TTC549 (cell line): ENCODE results near the gene C2orf42.
"Not testable (repeated sequence)": the region's sequence is repeated elsewhere in the genome, so short reads cannot be mapped to it uniquely, and the experiment has no call there.

Source experiments
- FAIRE-seq: peaks from 2 replicates; lab custom pipeline; 2012; peaks lifted over from hg19 to GRCh38; lab: Jason Lieb, UNC

The C2orf42 gene

DNA sequence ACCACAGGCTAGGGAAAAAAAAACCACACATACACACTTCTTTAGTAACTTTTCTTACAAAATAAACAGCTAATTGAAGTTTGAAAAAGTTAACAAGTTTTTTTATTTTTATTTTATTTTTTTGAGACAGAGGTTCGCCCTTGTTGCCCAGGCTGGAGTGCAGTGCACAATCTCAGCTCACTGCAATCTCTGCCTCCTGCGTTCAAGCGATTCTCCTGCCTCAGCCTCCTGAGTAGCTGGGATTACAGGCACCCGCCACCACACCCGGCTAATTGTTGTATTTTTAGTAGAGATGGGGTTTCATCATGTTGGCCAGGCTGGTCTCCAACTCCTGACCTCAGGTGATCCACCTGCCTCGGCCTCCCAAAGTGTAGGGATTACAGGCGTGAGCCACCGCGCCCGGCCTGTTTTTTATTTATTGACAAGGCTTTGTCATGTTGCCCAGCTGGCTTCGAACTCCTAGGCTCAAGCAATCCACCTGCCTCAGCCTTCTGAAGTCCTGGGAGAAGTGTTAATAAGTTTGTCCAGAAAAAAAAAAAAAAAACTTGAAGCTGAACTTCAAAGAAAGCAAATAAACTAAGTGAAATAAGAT is 21.1 kb downstream of the C2orf42 start:
- FAIRE-seq, result not testable (repeated sequence)

DNA sequence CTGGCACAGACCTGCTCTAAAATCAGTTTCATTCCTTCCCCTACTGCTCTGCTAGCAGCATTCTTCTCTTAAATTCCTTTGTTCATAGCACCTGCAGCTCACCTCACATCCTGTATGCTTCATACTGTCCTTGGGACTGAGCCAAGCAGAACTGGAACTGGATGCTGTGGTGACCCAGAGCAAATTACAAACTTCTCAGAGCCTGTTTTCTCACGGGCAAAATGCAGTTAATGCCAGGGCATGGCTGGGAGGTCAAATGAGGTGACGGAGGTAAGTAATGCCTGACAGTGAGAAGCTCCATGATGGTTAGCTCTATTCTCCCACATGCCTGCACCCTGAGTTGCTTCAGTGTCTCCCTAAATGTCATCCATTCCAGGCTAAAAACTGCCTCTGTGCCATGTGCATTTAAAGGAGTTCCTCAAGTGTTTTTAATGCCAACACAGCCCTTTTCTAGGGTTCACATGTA is 29.7 kb downstream of the C2orf42 start:
- FAIRE-seq, result no peak

DNA sequence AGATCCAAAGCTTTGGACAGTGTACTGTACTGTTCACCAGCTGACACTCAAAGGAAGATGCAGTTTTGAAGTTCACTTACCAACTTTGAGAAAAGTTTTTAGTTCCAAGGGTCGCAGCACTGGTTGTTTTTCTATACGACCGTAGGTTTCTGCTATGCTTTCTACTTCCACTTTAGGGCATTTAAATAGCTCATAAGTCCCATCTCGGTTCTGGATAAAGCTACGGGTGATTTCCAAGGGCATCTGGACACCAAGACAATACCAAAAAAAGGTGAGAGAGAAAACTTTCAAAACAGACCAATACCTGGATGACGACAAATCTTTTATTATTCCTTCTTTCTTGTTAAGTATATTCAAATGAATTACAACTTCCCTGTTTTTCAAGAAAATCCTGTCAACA is 30.3 kb downstream of the C2orf42 start:
- FAIRE-seq, result no peak

DNA sequence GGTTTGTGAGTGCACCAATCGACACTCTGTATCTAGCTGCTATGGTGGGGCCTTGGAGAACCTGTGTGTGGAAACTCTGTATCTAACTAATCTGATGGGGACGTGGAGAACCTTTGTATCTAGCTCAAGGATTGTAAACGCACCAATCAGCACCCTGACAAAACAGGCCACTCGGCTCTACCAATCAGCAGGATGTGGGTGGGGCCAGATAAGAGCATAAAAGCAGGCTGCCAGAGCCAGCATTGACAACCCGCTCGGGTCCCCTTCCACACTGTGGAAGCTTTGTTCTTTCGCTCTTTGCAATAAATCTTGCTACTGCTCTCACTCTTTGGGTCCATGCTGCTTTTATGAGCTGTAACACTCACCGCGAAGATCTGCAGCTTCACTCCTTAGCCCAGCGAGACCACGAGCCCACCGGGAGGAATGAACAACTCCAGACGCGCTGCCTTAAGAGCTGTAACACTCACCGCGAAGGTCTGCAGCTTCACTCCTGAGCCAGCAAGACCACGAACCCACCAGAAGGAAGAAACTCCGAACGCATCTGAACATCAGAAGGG is 41.6 kb downstream of the C2orf42 start:
- FAIRE-seq, result not testable (repeated sequence)

DNA sequence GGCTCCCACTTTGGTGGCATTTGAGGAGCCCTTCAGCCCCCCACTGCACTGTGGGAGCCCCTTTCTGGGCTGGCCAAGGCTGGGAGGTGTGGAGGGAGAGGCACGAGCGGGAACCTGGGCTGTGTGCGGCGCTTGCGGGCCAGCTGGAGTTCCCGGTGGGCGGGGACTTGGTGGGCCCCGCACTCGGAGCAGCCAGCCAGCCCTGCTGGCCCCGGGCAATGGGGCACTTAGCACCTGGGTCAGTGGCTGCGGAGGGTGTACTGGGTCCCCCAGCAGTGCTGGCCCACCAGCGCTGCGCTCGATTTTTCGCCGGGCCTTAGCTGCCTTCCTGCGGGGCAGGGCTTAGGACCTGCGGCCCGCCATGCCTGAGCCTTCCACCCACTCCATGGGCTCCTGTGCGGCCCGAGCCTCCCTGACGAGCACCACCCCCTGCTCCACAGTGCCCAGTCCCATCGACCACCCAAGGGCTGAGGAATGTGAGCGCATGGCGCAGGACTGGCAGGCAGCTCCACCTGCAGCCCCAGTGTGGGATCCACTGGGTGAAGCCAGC is 42.5 kb downstream of the C2orf42 start:
- not testable (repeated sequence) for FAIRE-seq

DNA sequence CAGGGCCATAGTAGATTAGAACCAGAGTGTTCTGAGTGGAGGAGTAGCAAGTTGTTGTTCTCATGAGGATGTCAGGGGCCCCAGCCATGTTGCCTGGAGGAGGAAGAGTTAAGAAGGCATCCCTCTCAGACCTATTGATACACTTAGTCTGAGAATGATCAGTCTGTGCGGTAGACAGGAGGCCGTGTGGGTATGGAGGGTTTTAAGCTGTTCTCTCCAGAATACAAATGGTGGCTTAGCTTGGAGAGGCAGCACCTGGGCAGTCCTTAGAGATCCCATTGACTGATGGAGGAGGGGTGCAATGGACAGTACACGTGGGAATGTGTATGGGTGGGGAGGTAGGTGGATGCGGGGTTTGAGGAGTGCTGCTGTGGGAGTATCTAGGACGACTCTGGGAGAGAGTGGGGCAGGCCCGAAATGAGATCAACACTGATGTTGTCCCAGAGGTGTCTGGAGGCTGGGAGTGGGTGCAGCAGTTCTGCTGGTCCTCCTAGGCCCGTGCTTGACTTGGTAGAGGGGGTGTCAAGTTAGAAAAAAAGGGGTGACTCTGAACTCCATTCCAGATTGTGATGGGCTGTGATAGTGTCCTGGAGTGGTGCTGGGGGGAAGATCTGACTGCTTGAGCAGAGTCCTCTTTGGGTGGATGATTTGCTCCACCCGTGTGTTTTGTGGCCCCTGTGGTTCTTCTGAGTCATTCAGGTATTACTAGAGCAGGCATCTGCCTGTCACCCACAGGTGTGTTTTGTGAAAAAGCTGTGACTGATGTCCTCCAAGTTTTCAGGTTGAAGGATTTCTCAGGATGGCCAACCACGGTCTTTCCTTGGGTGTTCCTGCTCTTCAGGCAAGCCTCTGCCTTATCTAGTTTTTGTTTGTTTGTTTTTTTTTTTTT is 44.7 kb downstream of the C2orf42 start:
- no peak for FAIRE-seq

DNA sequence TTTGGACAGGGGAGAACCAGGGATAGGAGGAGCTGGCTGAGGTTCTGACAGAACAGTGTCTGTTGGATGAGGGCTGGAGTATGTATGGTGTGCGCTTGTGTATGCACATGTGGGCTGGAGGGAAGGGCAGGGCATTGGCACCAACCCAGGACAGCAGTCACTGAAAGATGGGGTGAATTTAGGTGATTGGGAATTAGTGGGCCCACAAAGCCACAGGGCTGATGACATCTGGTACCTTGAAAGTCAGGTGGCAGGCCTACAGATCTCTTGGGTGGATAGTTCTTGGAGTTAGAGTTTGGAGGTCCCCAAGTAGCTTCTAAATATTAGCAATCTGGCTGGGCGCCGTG is 45.7 kb downstream of the C2orf42 start:
- no peak for FAIRE-seq

DNA sequence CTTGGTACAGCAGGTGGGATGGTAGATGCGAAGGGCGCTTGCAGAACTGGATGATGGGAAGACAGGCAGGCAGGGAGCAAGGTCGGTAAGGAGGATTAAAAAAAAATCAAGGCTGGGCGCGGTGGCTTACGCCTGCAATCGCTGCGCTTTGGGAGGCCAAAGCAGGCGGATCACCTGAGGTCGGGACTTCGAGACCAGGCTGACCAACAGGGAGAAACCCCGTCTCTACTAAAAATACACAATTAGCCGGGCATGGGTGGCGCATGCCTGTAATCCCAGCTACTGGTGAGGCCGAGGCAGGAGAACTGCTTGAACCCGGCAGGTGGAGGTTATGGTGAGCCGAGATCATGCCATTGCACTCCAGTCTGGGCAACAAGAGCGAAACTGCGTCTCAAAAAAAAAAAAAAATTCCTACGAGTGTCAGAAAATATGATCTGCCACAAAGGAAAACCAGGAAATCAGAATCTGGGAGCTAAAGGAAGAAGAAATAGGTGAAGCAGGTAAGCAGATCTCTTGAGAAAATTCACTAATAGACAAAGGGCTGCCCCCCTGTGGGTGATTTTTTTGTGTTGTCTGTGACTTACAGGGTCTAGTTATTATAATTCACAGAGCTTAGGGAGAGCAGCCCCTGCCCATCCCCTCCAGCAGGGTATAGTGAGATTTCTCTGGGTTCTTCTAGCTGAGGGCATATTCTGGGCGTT is 46.2 kb downstream of the C2orf42 start:
- FAIRE-seq, result no peak

DNA sequence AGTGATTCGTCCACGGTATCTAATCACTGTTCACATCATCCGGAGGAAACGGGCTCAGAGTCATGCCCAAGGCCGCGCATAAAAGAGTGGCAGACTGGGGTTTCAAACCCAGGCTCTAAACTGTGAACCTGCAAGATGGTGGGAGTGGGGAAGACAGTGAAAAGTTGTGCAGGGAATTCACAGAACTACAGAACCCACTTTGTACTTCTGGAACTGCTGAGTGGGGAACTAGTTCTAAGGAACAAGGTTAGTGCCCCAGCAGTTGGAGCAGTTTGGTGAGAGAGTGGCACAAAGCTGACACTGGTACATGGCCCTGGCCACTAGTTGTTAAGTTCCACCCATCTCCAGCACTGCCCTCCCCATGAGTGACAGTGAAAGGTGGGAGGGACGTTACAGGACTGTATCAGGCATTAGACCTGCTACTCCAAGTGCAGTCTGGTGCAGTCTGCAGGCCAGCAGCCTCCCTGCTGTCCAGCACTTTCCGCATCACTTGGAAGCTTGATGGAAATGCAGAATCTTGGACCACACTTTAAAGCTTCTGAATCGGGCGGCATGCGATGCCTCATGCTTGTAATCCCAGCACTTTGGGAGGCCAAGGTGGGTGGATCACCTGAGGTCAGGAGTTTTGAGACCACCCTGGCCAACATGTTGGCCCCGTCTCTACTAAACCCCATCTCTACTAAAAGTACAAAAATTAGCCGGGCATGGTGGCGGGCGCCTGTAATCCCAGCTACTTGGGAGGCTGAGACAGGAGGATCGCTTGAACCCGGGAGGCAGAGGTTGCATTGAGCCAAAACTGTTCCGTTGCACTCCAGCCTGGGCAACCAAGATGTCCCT is 47.3 kb downstream of the C2orf42 start:
- FAIRE-seq, result no peak

DNA sequence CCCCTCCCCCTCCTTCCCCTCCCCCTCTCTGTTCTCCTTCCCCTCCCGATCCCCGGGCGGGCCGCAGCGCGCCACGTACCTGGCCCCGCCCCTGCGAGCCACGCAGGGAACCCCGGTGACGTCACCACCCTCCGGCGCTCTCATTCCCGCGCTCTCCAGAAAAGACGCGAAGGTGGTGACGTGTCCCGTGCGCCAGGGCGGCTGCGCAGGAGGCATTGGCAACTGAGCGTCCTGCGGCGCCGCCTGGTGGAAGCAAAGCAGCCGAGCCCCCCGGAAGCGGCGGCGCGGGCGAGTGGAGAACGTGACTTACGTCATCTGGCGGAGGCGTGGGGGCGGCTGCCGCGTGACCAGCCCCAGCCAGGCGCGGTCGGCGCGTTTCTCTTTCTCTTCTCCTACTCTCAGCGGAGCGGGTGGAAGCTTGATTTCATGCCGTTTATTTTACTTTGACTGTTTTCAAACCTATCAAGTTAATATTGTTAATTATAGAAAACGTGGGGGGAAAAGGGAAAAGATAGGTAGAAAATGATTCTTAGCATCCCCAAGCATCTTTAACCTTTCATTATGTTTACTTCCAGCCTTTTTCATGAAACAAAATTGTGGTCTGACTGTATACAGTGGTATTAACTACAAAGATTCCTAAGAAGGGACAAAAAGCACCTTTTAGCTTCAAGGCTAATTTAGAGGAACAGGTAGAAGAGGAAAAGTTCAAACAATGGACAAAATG is 48.1 kb downstream of the C2orf42 start:
- FAIRE-seq, result peak; percentile 51

DNA sequence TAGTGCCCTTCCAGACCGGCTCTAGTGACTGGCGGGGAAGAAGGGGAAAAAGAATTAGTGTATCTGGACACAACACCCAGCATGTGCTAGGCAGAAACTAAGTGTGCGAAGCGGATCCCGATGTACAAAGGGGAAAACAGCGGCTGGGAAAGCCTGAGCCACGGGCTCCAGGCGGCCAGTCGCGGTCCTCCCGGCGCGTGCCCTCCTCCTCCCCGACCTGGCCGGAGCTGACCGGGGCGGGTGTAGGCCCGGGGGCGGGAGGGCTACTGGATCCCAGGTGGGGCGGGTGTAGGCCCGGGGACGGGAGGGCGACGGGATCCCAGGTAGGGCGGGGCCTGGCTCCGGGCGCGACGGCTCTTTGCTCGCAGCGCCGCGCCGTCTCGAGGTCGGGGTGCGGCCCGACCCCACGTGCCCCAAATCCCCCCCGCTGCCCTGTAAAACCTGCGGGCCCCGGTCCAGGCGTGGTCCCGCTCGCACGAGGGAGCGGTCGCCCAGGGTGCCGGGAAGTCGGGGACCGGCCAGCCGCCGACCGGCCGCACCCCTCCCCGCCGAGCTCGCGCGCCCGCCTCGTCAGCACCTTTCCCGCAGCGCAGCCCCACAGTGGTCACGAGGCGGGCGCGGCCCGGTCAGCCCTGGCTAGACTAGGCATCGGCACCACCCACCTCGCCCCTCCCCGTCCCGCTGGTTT is 48.8 kb downstream of the C2orf42 start:
- no peak for FAIRE-seq

DNA sequence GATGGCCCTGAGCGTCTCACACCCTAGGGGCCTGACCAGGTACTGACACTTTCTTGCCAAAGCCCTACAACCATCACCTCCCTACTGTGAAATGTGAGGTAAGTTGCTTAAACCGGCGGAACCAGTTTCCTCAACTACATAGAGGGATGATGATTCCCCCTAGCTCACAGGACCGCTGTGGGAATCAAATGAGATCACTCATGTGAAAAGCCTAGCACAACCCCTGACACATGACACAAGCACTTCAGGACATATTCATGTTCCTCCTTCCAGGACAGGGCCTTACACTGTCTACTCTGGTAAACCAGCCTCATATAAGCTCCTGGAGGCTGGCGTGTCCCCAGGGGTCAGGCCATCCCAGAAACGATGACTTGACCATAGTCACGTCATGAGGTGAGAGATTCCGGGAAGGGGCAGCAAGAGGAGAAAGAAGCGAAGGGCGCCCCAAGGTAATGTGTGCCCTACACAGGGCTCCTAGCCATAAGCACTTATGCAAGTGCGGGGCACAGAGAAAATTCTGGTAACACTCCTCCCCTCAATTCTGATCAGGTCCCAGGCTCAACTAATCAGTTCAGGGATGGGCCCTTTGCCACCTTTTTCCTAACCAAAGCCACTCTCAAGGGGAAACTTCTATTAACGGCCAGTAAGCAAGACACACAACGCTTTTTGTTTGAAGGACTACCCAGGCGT is 49.5 kb downstream of the C2orf42 start:
- no peak for FAIRE-seq

DNA sequence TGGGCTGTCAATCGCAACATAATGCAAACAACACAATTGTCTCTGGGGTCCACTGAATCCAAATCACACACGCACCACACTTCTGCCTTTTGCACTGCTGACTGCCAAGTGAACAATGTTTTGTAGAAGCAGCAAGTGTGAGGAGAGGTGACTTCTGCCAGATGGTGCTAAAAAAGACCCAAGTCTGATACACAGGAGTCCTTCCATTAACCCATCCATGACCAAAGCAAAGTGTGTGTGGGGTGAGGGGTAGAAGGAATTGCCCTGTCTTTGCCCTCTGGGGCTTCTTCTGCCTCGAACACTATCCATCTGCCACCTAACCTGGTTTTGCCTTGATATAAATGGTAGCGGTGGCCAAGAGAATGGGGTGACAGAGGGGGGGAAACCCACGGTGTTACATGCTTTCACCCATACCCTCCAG is 50.0 kb downstream of the C2orf42 start:
- FAIRE-seq, result no peak

DNA sequence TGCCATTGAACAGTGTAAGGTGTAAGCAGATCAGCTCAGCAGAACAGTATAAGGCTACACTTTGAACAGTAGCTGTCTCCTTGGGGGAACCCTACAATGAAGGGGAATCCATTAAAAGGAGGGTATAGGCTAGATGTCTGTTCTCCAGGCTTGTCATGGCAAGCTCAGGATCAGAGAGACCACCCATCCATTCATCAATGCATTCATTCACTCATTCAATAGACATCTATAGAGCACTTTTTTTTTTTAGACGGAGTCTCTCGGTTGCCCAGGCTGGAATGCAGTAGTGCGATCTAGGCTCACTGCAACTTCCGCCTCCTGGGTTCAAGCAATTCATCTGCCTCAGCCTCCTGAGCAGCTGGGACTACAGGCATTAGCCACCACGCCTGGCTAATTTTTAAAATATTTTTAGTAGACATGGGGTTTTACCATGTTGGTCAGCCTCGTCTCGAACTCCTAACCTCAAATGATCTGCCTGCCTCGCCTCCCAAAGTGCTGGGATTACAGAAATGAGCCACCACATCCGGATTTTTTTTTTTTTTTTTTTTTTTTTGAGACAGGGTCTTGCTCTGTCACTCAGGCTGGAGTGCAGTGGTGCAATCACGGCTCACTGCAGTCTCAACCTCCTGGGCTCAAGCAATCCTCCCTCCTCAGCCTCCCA is 56.4 kb downstream of the C2orf42 start:
- not testable (repeated sequence) for FAIRE-seq

DNA sequence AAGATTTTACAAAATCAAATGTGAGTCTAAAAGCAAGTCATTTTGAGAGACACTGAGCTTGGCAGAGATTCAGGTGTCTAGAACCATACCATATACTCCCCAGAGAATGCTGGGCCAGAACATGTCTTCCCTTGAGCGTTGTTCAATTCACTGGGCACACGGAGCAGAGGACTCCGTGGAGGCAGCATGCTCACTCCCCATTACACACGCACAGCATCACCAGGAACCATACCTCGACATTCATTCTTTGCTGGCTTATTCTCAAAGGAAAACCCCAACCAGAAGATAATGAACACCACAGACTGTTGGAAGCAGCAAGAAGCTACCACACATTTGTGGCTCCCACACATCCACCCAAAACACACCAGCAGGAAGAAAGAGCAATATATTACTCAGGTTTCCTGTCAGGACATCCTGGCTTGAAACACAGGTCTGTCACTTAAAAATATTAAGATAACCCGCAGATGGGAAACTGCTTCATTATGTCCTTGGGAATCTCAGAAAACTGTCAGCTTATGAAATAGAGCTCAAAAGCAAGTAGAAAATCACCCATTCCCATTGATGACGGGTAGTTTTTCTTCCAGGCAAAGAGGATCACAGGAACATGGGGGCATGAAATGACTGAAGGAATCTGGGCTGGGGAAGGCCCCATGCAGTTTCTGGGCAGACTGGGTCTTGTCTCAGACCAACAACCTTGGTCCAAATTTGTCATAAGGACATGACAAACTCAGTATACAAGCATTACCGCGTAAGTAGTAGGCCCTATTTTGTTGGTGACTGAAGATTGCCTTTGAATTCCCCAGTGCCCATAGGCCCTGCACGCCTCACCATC is 57.1 kb downstream of the C2orf42 start:
- no peak for FAIRE-seq

DNA sequence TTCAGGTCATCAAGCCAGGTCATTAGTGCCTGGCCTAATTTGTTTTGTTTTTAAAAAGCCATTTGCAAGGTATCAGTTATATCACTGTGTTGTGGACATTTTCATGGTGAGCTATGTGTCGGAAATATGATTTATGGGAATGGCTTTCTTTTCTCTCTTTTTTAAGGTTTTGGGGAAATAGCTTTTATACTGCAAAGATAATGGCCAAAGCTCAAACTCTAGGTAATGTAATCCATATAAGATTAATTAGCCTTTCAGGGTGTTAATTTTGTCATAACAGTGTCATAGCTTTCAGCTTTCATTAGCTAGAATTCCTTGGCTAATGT is 57.7 kb downstream of the C2orf42 start:
- no peak for FAIRE-seq

DNA sequence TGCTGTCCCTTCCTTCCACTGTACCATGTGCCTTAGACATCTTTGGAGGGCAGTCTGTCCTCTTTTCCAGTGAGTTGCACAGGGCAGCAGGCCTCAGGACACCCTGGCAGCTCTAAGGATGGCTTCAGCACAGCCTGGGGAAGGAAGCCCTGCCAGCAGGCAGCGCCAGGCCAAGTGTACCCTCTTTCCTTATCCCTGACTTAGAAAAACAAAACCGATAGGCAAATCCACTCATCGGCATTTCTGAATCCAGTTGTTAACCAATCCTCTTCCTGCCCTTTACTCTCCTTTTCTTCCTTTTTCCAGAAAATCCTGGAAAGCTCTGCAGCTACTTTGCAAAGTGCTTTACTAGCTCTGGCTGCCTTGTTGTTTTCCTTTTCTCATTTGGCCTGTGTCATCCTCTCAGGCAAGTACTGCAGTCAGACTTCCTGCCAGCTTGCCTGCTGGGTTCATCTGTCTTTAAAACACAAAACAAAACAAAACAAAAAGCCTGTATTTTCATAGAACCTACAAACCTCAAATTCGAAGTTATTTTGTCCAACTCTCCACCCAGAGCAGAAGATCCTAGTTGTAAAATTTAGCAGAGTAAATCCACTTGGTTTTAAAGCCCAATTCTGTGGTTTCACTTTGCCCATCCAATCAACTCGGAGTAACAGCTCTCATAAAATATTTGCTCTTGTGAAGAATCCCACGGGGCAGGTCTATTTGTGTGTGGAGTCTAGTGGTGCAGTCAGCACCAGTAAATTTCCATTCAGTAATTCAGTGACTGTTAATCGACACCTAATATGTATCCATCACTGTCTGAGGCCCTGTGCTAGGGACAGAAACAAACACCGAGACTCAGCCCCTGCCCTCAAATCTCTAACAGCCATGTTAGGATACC is 58.3 kb downstream of the C2orf42 start:
- peak; percentile 40 for FAIRE-seq
